HCT116 (cell line): Measurements from ENCODE around the gene FAM118A. TPM values are rescaled to one million over a fixed set of nuclear protein-coding genes. Genes with fewer than 3 reads are reported as not detected.

Source experiments
- ATAC-seq: fragments of 200-7000 bp; cut with Tn5 transposase; 2 replicates; pipeline ENCODE4 v1.9.1; 2020; ENCODE audit warnings: mild to moderate bottlenecking, moderate library complexity
- BruUV-seq: library from RNA; stranded (reverse); fragments of 400-500 nt; replicated peaks from 2 replicates; lab custom pipeline; 2021; lab: Mats Ljungman, UMichigan
- CTCF ChIA-PET: fragments of 300-600 bp; sonication (Branson Sonifier 250); formaldehyde crosslinking; loops from one replicate; lab custom pipeline; 2021; ENCODE audit warnings: antibody characterized with exemption; lab: Charles Lee
- POLR2A ChIA-PET: fragments of 300-600, 350-600 bp; sonication (Branson Sonifier 250); formaldehyde crosslinking; loops from one replicate; lab custom pipeline; 2021; ENCODE audit warnings: antibody characterized with exemption; lab: Charles Lee
- RAD21 ChIA-PET, 2 experiments: fragments of 300-600 bp; sonication (Branson Sonifier 250); formaldehyde crosslinking; loops; one replicate each; lab custom pipeline; 2023; ENCODE audit warnings: low total read pairs in 2 of 2; ENCODE audit not compliant: uncharacterized antibody in 2 of 2, unreplicated experiment in 2 of 2, low non-redundant PET in 1 of 2; lab: Charles Lee
- DNase-seq: peaks from one replicate; pipeline ENCODE4 v3.0.0-alpha.2; 2010; ENCODE audit warnings: low read depth, low spot score
- H2AFZ ChIP-seq: fragments of 200-600 bp; shearing (Covaris generic), sonication (generic); 2 replicates; pipeline ENCODE4 v1.6.1; 2017; ENCODE audit warnings: low read depth, mixed run types, mixed read lengths, antibody characterized with exemption, low read length; ENCODE audit not compliant: poor library complexity, severe bottlenecking
- H3K27ac ChIP-seq: 2 replicates; pipeline ENCODE4 v1.5.1; 2012; ENCODE audit warnings: low read depth, low read length
- H3K27me3 ChIP-seq: fragments of 200-600 bp; sonication (generic); 2 replicates; pipeline ENCODE4 v1.6.1; 2016; ENCODE audit warnings: mixed run types, low read length, mixed read lengths; ENCODE audit not compliant: insufficient read depth
- H3K36me3 ChIP-seq, 2 experiments: fragments of 200-500 bp in 1 of 2; fragments of 200-600 bp in 1 of 2; sonication (Bioruptor generic) in 1 of 2; sonication (generic) in 1 of 2; 2 replicates each; pipeline versions ENCODE4 v1.5.1 to v1.6.1; 2014 to 2016; ENCODE audit warnings: low read length in 2 of 2, inconsistent platforms in 1 of 2, mixed read lengths in 1 of 2, mixed run types in 1 of 2; ENCODE audit not compliant: insufficient read depth in 2 of 2, control insufficient read depth in 1 of 2
- H3K4me1 ChIP-seq, 2 experiments: fragments of 200-600 bp in 1 of 2; sonication (generic) in 1 of 2; 2 replicates each; pipeline versions ENCODE4 v1.5.1 to v1.6.1; 2012 to 2017; ENCODE audit warnings: low read length in 2 of 2, inconsistent platforms in 1 of 2, mild to moderate bottlenecking in 1 of 2, mixed read lengths in 1 of 2, mixed run types in 1 of 2, moderate library complexity in 1 of 2; ENCODE audit not compliant: insufficient read depth in 2 of 2, control insufficient read depth in 1 of 2
- H3K4me2 ChIP-seq: fragments of 200-600 bp; sonication (generic); 2 replicates; pipeline ENCODE4 v1.6.1; 2017; ENCODE audit warnings: mixed run types, low read length, mixed read lengths
- H3K4me3 ChIP-seq, 2 experiments: fragments of 200-600 bp in 1 of 2; sonication (generic) in 1 of 2; replicated peaks in 1 of 2; 2 replicates each; pipeline ENCODE4 v1.5.1; 2011 to 2016; ENCODE audit warnings: low read length in 2 of 2, control low read depth in 1 of 2, low read depth in 1 of 2, mild to moderate bottlenecking in 1 of 2, mixed read lengths in 1 of 2, mixed run types in 1 of 2
- H3K79me2 ChIP-seq: fragments of 200-600 bp; sonication (generic); 2 replicates; pipeline ENCODE4 v1.6.1; 2017; ENCODE audit warnings: mild to moderate bottlenecking, mixed run types, low read length, moderate library complexity, mixed read lengths; ENCODE audit not compliant: insufficient read depth
- H3K9ac ChIP-seq: fragments of 200-600 bp; sonication (generic); 2 replicates; pipeline ENCODE4 v1.6.1; 2016; ENCODE audit warnings: low read length, mixed read lengths
- H3K9me2 ChIP-seq: fragments of 200-600 bp; sonication (generic), shearing (Covaris generic); 2 replicates; pipeline ENCODE4 v1.6.1; 2017; ENCODE audit warnings: mixed run types, mild to moderate bottlenecking, moderate library complexity; ENCODE audit not compliant: insufficient read depth
- H3K9me3 ChIP-seq, 2 experiments: fragments of 200-500 bp in 1 of 2; fragments of 200-600 bp in 1 of 2; sonication (Bioruptor generic) in 1 of 2; sonication (generic) in 1 of 2; 2 replicates each; pipeline ENCODE4 v1.6.1; 2014 to 2017; ENCODE audit warnings: low read length in 2 of 2, mixed read lengths in 2 of 2, inconsistent platforms in 1 of 2, low read depth in 1 of 2, mild to moderate bottlenecking in 1 of 2, mixed run types in 1 of 2, moderate library complexity in 1 of 2; ENCODE audit not compliant: control insufficient read depth in 1 of 2, insufficient read depth in 1 of 2
- H4K20me1 ChIP-seq: fragments of 200-600 bp; sonication (generic), shearing (Covaris generic); 2 replicates; pipeline ENCODE4 v1.6.1; 2017; ENCODE audit warnings: mixed run types, mild to moderate bottlenecking, moderate library complexity; ENCODE audit not compliant: insufficient read depth
- ATF3 ChIP-seq: IDR thresholded peaks from 2 replicates; pipeline ENCODE4 v1.6.1; 2012
- CEBPB ChIP-seq: IDR thresholded peaks from 2 replicates; pipeline ENCODE4 v1.6.1; 2012; ENCODE audit warnings: low read depth
- EZH2 ChIP-seq: fragments of 200-600 bp; sonication (generic); IDR thresholded peaks from 2 replicates; pipeline ENCODE4 v1.6.1; 2017; ENCODE audit warnings: antibody characterized with exemption, mixed run types
- EZH2phosphoT487 ChIP-seq: fragments of 200-600 bp; IDR thresholded peaks from 2 replicates; pipeline ENCODE4 v1.6.1; 2018; ENCODE audit warnings: antibody characterized with exemption, borderline replicate concordance
- FOSL1 ChIP-seq: IDR thresholded peaks from 2 replicates; pipeline ENCODE4 v1.6.1; 2012; ENCODE audit warnings: low read depth
- POLR2A ChIP-seq: IDR thresholded peaks from 2 replicates; pipeline ENCODE4 v1.7.0; 2011; ENCODE audit warnings: borderline replicate concordance; ENCODE audit not compliant: insufficient read depth, insufficient read length; ENCODE audit errors: extremely low read depth
- POLR2AphosphoS5 ChIP-seq: IDR thresholded peaks from 2 replicates; pipeline ENCODE4 v1.6.1; 2011; ENCODE audit warnings: mild to moderate bottlenecking, low read depth, low read length, moderate library complexity
- RAD21 ChIP-seq: IDR thresholded peaks from 2 replicates; pipeline ENCODE4 v1.6.1; 2012; ENCODE audit warnings: low read depth, mild to moderate bottlenecking
- REST ChIP-seq: IDR thresholded peaks from 2 replicates; pipeline ENCODE4 v1.6.1; 2012; ENCODE audit warnings: low read depth
- SIN3A ChIP-seq: IDR thresholded peaks from 2 replicates; pipeline ENCODE4 v1.6.1; 2012; ENCODE audit warnings: low read depth
- SP1 ChIP-seq: IDR thresholded peaks from 2 replicates; pipeline ENCODE4 v1.6.1; 2012; ENCODE audit warnings: low read depth
- YY1 ChIP-seq: IDR thresholded peaks from 2 replicates; pipeline ENCODE4 v1.6.1; 2011; ENCODE audit warnings: low read length, low read depth, moderate library complexity, mild to moderate bottlenecking; ENCODE audit not compliant: insufficient replicate concordance; ENCODE audit errors: extremely low read depth
- ZBTB33 ChIP-seq: IDR thresholded peaks from 2 replicates; pipeline ENCODE4 v1.6.1; 2011; ENCODE audit warnings: mild to moderate bottlenecking, low read length, moderate library complexity; ENCODE audit not compliant: insufficient replicate concordance; ENCODE audit errors: extremely low read depth
- ZNF274 ChIP-seq: fragments of 200-500 bp; sonication (Bioruptor generic); IDR thresholded peaks from 2 replicates; pipeline ENCODE4 v1.6.1; 2014; ENCODE audit warnings: mild to moderate bottlenecking, low read depth, low read length, inconsistent platforms
- intact Hi-C: fragments of 100-400 bp; cut with micrococcal nuclease; formaldehyde crosslinking; loops from 2 replicates; pipeline ENCODE4 v1.10.0; 2022
- total RNA-seq: library from RNA; stranded (reverse); gene quantifications from one replicate; pipeline ENCODE4 v1.2.1, GENCODE V29; 2021; ENCODE audit not compliant: unreplicated experiment

The FAM118A gene
- total RNA-seq, 1 experiment from 2014 or later: 43.2 TPM

DNA sequence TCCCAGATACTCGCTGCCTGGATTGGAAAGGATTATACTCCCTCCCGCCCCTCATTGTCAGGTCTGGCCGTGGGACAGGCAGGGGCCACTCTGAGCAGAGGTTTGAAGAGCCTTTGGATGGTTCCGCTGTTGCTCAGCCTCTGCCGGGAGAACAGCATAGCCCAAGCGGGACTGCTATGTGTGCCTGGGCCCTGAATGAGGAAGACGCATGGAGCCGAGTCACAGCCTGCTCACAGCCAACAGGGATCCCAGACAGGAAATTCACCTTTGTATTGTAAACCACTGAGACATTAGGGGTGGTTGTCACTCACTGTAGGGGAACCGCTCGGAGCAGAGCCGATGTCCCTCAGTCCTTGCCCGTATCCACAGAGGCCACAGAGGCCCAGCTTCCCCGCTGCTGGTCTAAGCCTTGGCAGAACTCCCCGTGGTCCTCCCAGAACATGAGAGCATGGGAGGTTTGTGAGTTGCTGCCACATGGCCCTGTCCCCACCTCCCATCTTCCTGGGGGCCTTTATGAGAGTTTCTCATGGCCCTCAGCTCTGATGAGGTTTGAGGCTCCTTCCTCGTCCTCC lies 10.7 kb upstream of the FAM118A start:
- no peak for DNase-seq
- H3K4me3 ChIP-seq: no peak overlapping the region
- ChIA-PET POLR2A (no interaction called here), CTCF (no interaction called here), RAD21 (no interaction called here)
- H3K79me2 ChIP-seq: no peaks in the 10 kb centered on the region
- H3K9me2 ChIP-seq: no peaks in the 10 kb centered on the region
- H2AFZ ChIP-seq: no peak overlapping the region
- H3K36me3 ChIP-seq: no peaks in the 10 kb centered on the region
- no peaks in the 10 kb centered on the region for H3K9me3 ChIP-seq
- H3K4me2 ChIP-seq: no peak overlapping the region
- no peaks in the 10 kb centered on the region for H4K20me1 ChIP-seq
- no peak for TF ChIP-seq YY1
- no peak for TF ChIP-seq ATF3
- no peak for TF ChIP-seq FOSL1
- TF ChIP-seq, all 23 proteins: peak for 0
- no TSS peak for BruUV-seq
- H3K4me1 ChIP-seq: peaks cover 0 to 7% of the 10 kb centered on the region in 2 experiments; a peak in 1 of 4 replicates
- intact Hi-C loops: no loop called here
- no peak for ATAC-seq
- no peaks in the 10 kb centered on the region for H3K27me3 ChIP-seq
- H3K27ac ChIP-seq: no peak overlapping the region
- H3K9ac ChIP-seq: no peak overlapping the region

DNA sequence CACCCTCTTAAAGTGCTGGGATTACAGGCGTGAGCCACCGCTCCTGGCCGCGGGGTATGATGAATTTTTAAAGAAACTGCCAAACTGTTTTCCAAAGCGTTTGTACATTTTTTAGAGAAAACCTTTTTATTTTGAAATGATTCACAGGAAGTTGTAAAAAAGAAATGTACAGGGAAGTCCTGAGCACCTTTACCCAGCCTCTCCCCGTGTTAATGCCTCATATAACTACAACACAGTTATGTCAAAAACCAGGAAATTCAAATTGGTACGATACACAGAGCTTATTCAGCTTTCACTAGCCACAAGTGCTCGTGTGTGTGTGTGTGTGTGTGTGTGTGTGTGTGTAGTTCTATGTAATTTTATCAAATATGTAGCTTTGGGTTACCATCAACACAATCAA lies 7.0 kb upstream of the FAM118A start:
- intact Hi-C loops: no loop called here
- Histone ChIP-seq H3K79me2 (no peaks in the 10 kb centered on the region), H3K4me3 (no peak overlapping the region), H3K36me3 (no peaks in the 10 kb centered on the region), H3K4me1 (peaks cover 7 to 16% of the 10 kb centered on the region in 2 experiments), H3K27ac (no peak overlapping the region), H3K9me3 (no peaks in the 10 kb centered on the region), H4K20me1 (no peaks in the 10 kb centered on the region), H3K27me3 (no peaks in the 10 kb centered on the region), H3K9ac (no peak overlapping the region), H3K4me2 (no peak overlapping the region), H2AFZ (no peak overlapping the region), H3K9me2 (no peaks in the 10 kb centered on the region)
- POLR2A ChIA-PET: no interaction called here
- ATAC-seq (no peak), DNase-seq (no peak)
- RAD21 ChIA-PET: no interaction called here
- no TSS peak for BruUV-seq
- CTCF ChIA-PET: no interaction called here
- TF ChIP-seq SIN3A (no peak), POLR2A (no peak), RAD21 (no peak), CEBPB (no peak), EZH2phosphoT487 (no peak), YY1 (no peak), ATF3 (no peak), ZBTB33 (no peak), REST (no peak), EZH2 (no peak), POLR2AphosphoS5 (no peak), ZNF274 (no peak), SP1 (no peak)
